Epidermal melanocyte (primary cell): ENCODE results near the gene PACRG.

Experiments used
- DNase-seq: peaks from one replicate; pipeline ENCODE4 v3.0.0; 2011; ENCODE audit warnings: low spot score; ENCODE audit not compliant: insufficient read length

The PACRG gene

DNA sequence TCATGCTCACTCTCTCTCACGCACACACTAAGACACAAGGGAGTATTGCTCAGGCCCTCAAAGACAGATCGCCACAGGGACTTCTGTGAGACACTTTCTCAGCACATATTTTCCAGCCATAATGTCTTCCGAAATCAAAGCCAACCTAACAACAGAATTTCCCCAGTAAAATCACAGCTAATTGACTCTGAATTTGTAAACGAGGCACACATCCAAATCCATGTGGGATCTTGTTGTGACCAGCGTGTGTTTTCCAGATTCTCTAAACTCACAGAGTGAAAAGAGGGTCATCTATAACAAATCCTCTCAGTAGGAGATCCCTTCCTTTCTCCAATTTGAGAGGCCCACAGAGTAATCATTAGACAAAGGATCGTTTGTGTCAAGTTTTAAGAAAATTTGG, 280.4 kb downstream of the PACRG start:
- DNase-seq: no peak

DNA sequence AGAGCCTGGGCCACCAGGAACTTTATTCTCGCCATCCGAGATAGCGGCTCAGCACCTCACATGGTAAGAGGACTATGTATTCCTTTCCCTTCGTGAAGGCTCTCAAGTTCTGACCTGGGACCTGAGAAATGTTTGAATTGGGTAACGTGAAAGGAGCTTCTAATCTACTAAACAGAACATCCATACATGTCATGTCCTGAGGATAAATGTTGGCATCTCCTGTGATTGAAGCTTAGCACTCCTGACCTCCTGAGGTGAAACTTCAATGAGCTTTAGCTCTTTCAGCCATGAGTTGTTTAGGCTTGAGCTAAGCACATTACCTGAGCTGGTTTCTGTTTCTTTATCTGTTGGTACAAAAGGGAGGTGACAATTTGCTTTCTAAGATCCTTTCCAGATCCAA, 280.9 kb downstream of the PACRG start:
- DNase-seq: no peak

DNA sequence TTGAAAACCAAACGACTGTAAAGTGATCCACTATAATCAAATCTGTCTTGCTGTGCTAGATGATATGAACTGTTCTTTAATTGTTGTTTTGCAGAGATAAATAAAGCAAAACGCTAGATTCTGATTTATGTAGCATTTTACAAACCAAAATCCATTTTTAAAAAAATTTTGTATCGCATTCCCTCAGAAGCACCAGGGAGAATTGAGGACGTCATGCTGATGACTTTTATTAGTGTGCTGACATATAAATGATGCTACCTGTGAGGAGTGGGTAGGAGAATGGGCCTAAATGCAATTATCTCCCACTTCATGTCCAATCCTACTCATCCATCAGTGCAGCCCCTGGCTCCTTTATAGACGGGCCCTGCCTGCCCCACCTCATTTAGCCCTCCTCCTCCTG, 282.4 kb downstream of the PACRG start:
- no peak for DNase-seq

DNA sequence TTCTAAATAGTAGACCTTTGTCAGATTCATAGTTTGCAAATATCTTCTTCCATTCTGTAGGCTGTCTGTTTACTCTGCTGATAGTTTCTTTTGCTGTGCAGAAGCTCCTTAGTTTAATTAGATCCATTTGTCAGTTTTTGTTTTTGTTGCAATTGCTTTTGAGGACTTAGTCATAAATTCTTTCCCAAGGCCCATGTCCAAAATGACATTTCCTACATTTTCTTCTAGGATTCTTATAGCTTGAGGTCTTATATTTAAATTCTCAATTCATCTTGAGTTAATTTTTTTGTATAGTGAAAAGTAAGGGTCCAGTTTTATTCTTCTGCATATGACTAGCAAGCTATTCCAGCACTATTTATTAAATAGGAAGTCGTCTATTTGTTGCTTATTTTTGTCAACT, 287.0 kb downstream of the PACRG start:
- no peak for DNase-seq

DNA sequence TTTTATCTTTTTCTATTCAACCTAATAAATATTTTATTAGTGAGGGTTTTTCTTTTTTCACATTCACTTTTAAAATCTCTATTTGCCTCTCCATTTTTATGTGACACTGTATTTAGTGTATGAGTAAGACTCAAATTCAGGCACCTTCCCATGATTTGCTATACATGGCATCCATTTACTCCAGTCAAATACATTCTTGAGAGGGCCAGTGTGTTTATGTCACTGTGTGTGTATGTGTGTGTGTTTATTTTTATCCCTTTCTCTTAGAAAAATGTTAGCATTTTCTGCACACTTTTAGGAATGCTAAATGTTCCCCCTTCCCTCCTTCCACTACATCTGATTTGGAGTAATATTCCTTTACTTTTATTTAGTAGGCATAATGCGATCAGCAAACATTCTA, 290.0 kb downstream of the PACRG start:
- no peak for DNase-seq

DNA sequence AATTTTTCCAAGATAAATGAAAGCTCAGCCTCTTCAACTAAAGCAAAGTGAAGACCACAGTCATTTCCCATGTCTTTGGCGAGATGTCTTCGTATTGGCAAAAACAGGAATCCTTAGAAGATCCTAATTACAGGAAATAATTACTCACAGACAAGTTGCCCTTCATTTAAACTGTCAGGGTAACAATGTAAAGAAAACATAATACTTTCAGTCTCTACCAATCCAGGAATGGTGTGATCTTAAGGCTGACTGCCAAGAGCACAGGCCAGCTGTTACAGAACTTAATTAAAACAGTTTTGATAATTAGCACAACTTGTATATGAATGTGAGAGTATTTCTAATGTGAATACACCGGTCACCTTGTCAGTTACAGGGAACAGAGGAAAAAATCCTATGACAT, 292.2 kb downstream of the PACRG start:
- no peak for DNase-seq

DNA sequence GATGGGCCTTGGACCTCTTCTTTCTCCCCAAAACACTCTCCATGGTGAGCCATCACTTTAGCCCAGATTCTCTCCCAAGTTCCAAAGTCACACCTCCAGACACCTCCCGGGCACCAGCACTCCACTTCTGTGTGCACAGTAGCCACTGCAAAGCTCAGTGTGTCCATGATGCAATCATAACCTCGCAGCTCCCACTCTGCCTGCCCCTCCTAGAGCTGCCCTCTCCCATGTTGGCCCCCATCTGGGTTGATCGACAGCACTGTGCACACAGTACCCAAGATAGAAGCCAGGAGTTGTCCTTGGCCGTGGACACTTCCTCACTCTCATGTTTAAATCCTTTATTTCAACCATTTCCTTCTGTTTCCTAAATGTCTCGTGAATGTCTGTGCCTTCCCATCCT, 293.3 kb downstream of the PACRG start:
- no peak for DNase-seq

DNA sequence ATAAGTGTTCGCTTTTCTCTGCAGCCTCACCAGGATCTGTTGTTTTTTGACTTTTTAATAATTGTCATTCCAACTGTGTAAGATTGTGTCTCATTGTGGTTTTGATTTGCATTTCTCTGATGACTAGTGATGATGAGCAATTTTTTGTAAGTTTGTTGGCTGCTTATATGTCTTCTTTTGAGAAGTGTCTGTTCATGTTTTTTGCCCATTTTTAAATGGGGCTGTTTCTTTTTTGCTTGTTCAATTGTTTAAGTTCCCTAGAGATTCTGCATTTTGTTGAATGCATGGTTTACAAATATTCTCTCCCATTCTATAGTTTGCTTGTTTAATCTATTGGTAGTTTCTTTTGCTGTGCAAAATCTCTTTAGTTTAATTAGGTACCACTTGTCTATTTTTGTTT, 295.9 kb downstream of the PACRG start:
- DNase-seq: no peak

DNA sequence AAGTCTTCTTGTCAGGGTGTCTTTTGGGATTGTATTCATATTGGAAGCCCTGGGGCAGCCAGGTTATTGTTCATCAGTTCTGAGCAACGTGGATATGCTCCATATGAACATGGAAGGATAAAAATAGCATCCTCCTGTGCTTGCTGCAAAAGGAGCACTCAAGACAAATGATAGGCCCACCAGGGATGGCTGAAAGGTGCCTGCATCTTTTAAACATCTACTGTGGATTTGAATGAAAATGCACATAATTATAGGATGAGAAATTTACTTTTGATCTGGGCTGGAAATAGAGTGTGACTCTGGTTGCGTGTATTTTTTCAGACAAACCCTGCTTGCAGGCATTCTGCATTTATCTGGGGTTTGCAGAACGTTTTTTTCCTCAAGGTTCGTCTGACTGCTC, 299.1 kb downstream of the PACRG start:
- no peak for DNase-seq

DNA sequence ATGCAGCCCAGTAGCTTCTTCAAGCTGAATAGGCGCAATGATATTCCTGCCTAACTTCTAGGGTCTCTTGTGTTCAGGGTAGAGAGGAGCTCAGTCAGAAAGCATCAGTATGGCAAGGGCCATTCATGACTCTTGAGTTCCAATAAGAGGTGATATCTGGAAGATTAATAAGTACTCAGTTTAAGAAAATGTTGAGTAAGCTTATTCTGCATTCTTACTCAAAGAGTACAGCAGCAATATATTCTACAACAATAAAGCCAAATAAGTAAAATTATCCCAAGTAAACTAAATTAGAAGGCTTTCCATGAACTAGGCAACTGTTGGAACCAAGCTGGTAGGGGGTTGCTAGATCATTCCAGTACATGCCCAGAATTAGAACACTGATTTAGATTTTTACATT, 303.2 kb downstream of the PACRG start:
- DNase-seq: no peak

DNA sequence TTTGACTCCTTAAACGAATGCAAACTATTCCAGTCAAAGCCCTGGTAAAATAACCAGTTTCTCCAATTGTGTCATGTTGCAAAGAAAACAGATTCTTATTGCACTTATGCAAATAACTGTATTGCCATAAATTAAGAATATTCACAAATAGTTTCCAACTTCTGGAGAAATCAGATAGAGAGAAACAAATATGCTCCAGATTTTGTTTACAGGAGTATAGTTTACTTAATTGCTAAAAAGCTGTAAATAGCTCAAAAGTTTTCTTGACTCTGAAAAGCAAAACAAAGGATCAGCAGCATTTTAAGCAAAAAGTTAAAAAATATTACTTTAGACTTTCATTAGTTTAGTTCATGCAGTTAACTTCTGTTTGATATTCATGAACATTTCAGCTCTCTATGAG, 304.2 kb downstream of the PACRG start:
- no peak for DNase-seq

DNA sequence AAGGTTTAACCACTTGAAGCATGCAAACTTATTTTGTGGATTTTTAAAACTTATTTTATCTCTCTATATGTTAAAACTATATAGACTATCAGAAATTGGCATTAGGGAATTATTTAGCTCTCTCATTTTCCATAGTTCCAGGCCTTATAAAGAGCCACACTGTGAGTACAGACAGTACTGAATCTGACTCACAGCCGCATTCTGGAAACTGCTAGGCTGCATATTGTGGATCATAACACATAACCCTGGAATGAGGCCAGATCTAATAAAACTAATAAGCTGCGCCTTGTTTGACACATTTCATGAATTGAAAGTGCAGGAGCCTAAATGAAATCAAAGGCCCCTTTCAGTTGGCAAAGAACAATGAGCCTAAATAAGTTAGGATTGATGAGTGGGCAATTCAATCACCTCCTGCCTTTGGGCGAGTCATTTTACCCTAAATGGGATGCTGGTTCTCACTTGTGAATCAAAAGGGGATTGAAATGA, 308.4 kb downstream of the PACRG start:
- DNase-seq: peak; percentile 21

DNA sequence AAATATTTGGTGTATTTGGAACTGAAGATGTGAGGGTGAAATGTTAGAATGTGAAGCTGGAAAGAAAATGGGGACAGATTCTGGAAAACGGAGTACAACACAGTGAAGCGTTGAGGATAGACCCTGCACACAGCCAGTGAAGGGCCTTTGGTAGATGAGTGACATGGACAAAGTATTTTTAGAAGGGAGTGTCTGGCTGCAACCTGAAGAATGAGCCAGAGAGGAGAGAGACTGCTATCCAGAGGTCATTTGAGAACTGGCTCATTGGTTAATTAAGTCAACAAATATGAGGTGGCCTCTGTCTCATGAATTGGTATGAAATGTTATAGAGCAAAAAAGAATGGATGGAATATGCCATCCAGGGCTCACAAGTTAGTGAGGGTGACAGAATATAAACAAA, 310.5 kb downstream of the PACRG start:
- no peak for DNase-seq

DNA sequence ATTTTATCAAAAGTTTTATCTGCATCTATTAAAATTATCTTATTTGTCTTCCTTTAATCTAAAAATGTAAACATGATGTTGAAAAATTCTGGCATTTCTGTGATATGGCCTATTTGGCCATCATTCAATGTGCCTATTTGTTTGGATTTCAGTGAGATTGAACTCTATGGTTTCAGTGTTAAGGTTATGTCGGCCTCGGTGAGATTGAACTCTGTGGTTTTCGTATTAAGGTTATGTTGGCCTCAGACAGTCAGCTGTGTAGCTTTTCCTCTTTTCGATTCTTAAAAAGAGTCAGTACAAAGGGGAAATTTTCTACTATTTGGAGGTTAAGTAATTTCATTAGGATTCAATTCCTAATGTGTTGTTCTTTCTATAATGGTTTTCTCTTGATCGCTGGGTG, 320.6 kb downstream of the PACRG start:
- no peak for DNase-seq

DNA sequence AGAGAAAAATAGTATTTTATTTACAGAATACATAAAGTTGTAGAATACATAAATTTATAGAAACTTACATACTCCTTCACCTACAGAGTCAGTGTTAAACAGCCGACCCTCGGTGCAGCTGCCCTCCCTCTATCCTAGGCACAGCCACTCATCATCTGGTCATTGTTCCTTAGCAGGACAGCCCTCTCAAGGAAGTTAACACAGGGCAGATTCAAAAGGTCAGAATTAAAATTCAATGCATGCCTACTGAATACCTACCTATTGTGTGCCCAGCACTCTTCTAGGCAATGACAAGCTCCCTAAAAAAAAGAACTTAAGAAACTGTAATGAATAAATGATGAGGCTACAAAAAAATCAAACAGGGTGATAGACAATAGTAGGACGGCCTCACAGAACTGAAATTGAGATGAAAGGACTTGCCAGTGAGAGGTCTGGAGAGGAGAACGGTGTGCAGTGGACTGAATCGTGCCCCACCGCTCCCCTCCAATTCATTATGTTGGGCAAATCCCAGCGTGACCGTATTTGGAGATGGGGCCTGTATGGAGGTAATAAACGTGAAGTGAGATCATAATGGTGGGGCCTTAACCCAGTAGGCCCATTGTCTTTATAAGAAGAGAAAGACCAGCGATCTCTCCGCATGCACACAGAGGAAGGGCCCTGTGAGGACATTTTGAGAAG, 326.0 kb downstream of the PACRG start:
- no peak for DNase-seq

DNA sequence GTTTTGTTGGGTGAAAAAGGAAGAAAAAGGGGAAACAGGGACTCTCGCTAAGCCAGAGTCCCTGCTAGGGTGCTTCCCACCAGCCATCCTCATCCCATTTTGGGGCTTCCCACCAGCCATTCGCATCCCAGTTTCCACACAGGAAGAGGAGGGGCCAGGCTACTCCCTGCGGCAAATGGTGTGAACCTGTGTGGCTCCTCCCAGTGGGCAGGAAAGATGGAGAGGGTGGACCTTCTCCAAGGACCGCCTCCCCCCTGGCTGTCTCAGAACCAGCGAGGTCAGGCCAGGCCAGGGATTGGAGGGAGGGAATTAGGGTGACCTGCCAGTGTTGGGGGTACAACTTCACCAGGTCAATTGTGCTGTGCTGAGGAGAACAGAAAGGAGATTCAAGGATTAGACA, 326.9 kb downstream of the PACRG start:
- no peak for DNase-seq

DNA sequence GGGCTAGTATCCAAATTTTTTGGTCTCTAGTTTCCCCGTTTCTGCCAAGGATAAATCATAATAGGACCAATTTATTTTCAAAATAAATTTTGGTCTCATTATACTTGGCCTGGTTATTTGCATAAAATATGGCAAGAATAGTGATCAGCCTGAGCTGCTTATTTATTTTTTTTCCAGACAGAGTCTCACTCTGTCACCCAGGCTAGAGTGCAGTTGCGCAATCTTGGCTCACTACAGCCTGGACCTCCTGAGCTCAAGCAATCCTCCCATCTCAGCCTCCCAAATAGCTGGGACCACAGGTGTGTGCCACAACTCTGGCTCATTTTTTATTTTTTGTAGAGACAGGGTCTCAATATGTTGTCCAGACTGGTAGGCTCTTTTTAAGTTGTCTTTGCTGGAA, 329.5 kb downstream of the PACRG start:
- DNase-seq: no peak

DNA sequence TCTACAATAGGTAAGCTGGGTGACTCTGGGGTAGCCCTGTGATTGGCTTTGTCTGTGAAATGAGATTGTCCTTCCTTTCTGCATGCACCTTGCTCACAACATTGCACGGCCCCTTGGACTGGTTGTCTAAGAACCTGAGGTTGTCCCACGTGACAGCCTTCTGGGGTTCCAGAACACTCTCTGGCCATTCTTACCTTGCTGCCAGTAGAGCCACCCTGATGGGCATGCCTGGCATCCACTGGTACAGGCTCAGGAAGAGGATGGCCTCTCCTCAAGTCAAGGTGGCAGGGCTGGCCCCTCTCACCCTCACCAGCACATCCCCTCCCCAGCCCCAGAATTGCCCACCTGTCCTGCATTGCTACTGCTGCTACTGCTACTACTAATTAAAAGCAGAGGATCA, 335.0 kb downstream of the PACRG start:
- no peak for DNase-seq

DNA sequence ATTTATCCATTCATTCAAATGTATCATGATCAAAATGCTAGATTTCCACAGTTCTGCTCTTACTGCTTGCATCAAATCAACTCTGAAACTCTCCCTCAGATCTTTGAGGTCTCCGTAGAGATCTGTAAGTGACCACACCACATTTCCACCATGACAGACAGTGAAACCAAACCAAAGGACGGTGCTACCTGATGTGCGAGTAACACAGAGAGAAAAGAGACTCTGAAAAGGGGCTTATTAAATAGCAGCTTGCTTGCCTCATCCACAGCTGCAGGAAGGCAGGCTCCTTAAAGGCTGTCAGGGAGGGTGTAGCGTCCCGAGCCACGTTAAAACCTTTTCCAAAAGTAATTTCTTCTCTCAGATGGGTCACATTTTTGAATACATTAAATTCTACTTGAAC, 335.8 kb downstream of the PACRG start:
- no peak for DNase-seq

DNA sequence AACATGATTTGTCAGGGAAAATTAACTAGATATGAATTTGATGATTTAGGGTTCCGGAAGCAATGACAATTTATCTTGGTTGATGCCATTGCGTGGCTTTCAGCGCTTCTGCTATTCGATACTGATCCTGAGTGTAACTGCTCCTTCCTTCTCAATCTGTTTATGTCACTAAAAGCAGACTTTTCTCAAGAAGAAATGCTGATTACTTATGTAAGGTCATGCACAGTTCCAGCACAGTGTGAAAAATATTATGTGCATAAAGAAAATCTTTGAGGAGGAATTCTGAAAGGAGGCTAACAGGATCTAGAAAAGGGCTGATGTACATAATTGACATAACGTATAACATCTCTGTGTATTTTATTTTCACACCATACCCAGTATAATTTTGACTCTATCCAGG, 336.6 kb downstream of the PACRG start:
- no peak for DNase-seq

DNA sequence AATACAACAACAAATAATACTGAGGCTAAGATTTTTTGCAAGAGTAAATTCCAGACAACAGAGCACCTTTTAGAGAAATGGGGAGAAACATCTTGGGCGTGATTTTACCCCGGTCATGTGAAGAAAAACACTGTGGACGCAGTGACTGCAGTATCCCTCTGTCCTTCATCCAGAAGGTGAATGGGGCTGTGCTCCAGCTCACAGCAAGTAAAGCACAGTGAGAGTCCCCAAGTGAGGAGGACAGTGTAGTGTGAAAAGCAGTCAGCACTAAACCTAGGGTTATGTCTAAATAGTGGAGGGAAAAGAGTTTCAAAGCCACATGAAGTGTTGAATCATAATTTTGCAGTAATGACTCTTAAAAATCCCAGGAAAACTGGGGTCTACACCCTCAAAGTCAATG, 338.4 kb downstream of the PACRG start:
- DNase-seq: no peak

DNA sequence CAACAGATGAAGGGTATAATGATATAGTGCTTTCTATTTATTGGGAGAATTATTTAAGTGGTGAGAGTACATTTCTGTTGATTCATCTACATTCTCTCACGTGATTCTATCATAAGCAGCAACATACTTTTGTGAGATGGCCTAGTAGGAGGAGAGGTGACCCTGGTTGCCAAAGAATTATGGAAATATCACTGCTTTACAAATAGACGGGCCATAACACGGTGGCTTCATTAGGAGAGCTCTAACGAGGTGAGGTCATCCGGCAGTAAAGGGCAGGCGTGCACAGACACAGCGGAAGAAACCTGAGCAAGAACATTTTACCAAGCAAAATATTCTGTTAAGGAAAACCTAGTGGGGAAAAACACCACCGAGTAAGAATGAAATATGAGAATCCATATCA, 349.4 kb downstream of the PACRG start:
- no peak for DNase-seq

DNA sequence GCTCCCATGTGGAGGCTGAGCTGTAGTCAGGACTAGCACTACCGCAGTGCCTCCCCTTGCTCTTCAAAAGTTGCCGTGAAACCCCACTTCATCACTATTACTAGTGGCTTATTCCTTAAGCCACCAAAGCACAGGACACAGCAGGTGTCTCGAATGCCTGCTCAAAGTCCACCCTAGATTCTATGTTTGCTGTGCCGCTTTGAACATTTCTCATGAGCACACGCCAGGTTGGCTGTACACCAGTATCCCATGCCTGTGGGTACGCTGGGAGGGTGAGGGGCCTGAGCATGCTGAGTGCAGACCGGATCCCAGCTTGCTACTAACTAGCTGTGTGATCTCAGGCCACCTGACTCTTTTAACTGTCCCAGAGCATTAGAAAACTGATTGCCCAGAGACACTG, 350.9 kb downstream of the PACRG start:
- DNase-seq: no peak

DNA sequence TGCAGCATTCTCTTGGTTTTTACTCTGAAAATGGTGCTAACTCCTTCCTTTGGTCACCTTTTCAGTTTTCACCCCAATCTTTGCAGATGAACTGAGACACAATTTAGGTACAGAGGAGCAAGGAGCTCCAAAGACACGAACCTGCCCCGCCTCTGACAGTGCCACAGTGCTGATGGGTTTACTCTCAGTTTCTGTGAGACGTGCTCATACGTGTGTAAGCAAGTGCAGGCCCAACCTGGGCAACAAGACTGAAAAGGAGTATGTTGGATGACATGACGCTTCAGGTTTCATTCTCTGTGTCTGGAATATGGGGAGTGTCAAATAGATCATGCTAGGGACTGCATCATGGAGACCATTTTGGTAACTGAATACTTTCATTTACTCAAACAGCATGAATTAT, 352.5 kb downstream of the PACRG start:
- no peak for DNase-seq
